Muscle of leg (tissue), 11 donors: Measurements from ENCODE around the gene MGRN1. TPM values are rescaled to one million over a fixed set of nuclear protein-coding genes. Genes with fewer than 3 reads are reported as not detected.

Experiments
- DNase-seq: peaks from one replicate; pipeline ENCODE4 v3.0.0; 2013
- H3K27ac ChIP-seq: one replicate; pipeline ENCODE4 v1.5.1; 2013; ENCODE audit warnings: mild to moderate bottlenecking, low read length, control low read depth
- H3K27me3 ChIP-seq: one replicate; pipeline ENCODE4 v1.6.1; 2013; ENCODE audit warnings: low read length; ENCODE audit not compliant: control insufficient read depth, insufficient read depth
- H3K36me3 ChIP-seq: one replicate; pipeline ENCODE4 v1.6.1; 2013; ENCODE audit warnings: low read length; ENCODE audit not compliant: control insufficient read depth, insufficient read depth
- H3K4me1 ChIP-seq: one replicate; pipeline ENCODE4 v1.6.1; 2013; ENCODE audit warnings: low read length; ENCODE audit not compliant: control insufficient read depth, insufficient read depth
- H3K4me3 ChIP-seq: one replicate; pipeline ENCODE4 v1.5.1; 2013; ENCODE audit warnings: low read length, control low read depth
- H3K9me3 ChIP-seq: replicated peaks from 2 replicates; pipeline ENCODE4 v1.6.1; 2013; ENCODE audit warnings: low read depth, low read length; ENCODE audit not compliant: control insufficient read depth
- WGBS: methylation state at CpG from one replicate; pipeline ENCODE4 v1.1.5; 2013; ENCODE audit warnings: missing lambda C conversion rate; ENCODE audit not compliant: insufficient coverage; 5-methylcytosine and 5-hydroxymethylcytosine counted together
- polyA plus RNA-seq, 8 donors: library from polyadenylated mRNA; unstranded; fragments of 120-200 nt; gene quantifications; one replicate each; pipeline versions ENCODE4 v1.2.1 to v1.2.3, GENCODE V29; 2013; ENCODE audit warnings: inconsistent platforms in 1 of 8, low replicate concordance in 1 of 8; ENCODE audit not compliant: insufficient read length in 8 of 8, insufficient read depth in 1 of 8
- total RNA-seq: library from RNA; stranded (reverse); fragments of 120-200 nt; gene quantifications from one replicate; pipeline ENCODE4 v1.2.4, GENCODE V29; 2013

MGRN1 gene
- total and polyA plus RNA-seq, 9 donors, result 15.9 to 50.7 (median 37.2) TPM

DNA sequence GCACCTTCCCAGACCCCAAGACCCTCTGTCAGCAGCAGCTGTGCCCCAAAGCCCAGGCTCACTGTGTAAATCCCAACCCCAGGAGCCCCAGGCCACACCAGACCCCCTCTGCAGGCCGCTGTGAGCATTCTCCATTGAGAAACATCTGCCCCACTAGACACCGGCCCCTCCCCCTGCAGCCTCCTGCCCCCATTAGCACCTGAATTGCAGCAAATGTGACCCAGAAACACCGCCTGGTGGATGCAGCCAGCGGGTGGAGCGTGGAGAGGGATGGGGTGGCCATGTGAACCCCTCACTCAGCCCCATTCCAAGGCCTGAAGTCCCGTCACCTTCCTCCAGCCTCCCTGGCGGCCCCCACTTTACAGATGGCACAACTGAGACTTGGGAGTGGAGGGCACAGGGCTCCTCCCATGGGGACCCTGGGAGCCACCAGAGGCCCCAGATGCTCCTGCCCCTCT lies 12.1 kb upstream of the MGRN1 start:
- Histone ChIP-seq H3K27me3 (no peaks in the 10 kb centered on the region), H3K27ac (no peak overlapping the region), H3K36me3 (peaks cover 19% of the 10 kb centered on the region), H3K4me3 (no peak overlapping the region), H3K9me3 (no peaks in the 10 kb centered on the region), H3K4me1 (peaks cover 38% of the 10 kb centered on the region)
- 79% methylated on average over 3 of the region's 7 CpGs for WGBS
- peak; percentile 13 for DNase-seq

DNA sequence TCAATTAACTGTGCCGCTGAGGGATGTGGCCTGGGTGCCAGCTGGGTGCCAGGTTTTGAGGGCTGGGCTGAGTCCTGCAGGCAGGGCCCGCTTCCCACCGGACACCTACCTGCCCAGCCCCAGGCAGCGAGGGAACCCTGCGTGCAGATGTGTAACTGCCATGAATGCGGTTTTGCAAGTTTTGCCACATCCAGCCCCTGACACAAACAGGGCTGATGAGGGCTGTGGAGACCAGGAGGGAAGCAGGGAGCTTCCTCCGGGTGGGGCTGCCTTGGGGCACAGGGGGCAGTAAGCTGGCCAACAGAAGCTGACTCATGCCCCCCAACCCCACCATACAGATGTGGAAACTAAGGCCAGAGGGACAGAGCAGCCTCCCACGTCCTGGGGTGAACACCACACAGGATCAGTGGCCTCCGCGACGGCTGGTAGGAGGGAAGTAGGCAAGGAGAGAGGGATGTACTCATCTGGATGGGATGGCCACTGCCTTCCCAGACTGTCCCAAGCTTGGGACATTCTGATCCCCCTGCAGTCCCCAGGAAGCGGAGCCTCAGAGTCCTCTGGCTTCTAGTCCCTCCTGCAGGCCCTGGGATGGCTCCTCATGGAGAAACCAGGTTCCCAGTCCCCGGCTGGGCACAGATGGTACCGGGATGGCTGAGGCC lies 11.5 kb upstream of the MGRN1 start:
- DNase-seq, result peak; percentile 18
- Histone ChIP-seq H3K4me1 (peaks cover 43% of the 10 kb centered on the region), H3K4me3 (peak overlapping the region; percentile 57), H3K27ac (peak overlapping the region; percentile 13), H3K27me3 (no peaks in the 10 kb centered on the region), H3K9me3 (no peaks in the 10 kb centered on the region), H3K36me3 (peaks cover 13% of the 10 kb centered on the region)
- 81% methylated on average over 3 of the region's 14 CpGs for WGBS

DNA sequence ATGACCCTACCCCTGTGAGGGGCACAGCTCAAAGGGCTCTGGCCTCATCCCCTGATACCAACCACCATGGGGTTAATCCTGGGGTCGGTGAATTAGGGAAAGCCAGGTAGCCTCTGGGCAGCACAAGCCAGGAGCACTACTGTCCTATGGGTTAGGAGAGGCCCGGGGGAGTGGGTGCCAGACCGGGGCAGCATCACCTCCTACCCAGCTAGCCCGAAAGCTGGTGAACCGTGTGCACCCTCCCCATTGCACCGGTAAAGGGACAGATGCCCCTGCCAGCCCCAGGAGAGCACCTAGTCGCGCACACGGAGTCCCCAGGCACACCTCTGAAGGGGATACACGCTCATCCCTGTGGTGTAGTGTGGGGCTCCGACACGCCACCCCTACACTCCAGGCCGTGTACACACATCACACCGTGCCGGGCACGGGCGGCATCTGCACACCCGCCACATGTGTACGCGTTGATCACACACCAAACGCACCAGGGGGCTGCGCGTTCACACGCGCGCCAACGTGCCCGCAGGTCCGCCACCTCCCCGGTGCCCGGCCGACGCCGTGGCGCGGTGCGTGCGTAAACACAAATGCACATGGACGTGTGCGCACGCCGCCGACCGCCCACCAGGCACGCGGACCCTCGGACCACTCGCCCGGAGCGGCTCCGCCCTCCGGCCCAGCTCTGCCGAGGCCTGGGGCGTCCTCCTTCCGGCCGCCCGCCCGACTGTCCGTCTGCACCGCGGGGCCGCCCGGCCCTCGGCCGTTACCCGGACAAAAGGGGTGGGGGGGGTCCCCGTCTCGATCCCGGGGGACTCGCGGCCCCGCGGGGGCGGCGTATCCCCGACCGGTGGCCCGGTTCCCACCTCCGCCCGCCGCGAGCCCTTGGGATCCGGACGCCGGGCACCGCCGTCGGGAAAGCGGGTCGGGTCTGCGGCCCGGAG lies 10.7 kb upstream of the MGRN1 start:
- H3K36me3 ChIP-seq, result peaks cover 10% of the 10 kb centered on the region
- H3K27me3 ChIP-seq, result no peaks in the 10 kb centered on the region
- H3K9me3 ChIP-seq, result no peaks in the 10 kb centered on the region
- 1% methylated on average over 74 of the region's 92 CpGs for WGBS
- H3K4me1 ChIP-seq, result peaks cover 47% of the 10 kb centered on the region
- peak overlapping the region; percentile 13 for H3K27ac ChIP-seq
- H3K4me3 ChIP-seq, result peak overlapping the region; percentile 57
- peak; percentile 49 for DNase-seq

DNA sequence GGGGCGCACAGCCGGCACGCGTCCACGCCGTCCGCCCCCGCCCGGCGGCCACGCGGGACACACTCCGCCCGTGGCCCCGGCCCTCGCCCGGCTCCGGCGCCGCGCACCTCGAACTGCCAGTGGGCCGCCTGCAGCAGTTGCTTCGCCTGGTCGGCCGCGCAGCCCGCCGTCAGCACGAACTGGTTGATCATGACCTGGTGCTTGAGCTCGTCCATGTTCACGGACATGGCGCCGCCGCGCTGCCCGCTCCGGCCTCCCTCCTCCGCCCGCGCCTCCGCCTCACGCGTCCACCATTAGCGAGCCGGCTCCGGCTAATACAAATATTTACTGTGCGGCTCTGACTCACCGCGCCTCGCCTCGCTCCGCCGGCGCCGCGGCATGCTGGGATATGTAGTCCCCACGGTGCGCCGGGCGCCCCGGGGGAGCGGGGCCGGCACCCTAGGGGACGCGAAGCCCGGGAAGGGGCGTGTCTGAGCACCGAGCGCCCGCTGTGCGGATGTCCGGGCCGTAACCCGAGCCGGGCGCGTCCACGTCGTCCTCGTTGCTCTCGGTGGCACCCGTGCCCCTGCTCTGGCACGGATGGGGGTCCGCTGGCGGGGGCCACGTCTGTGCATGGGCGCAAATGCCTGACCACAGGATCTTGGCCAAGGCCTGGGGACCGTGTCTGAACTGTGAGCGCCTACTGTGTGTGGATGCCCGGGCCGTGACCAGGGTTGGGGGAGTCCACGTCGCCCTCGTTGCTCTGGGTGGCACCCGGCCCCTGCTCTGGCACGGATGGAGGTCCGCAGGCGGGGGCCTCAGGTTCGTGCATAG lies 9.8 kb upstream of the MGRN1 start, which contains the start of gene UBALD1:
TSS of gene UBALD1 (minus strand) at position 318 of the 813 bp plus-strand sequence. CDS start at position 227, 91 bp downstream.
- H3K4me3 ChIP-seq, result peak within 1 kb of the TSS; percentile 57
- H3K27ac ChIP-seq, result peak within 1 kb of the TSS; percentile 95
- no peaks in the 10 kb centered on the region for H3K27me3 ChIP-seq
- peaks cover 1% of the 10 kb centered on the region for H3K36me3 ChIP-seq
- H3K4me1 ChIP-seq, result peaks cover 52% of the 10 kb centered on the region
- H3K9me3 ChIP-seq, result no peaks in the 10 kb centered on the region
- DNase-seq, result peak; percentile 91
- WGBS, result 7% methylated on average over 100 of the region's 100 CpGs

DNA sequence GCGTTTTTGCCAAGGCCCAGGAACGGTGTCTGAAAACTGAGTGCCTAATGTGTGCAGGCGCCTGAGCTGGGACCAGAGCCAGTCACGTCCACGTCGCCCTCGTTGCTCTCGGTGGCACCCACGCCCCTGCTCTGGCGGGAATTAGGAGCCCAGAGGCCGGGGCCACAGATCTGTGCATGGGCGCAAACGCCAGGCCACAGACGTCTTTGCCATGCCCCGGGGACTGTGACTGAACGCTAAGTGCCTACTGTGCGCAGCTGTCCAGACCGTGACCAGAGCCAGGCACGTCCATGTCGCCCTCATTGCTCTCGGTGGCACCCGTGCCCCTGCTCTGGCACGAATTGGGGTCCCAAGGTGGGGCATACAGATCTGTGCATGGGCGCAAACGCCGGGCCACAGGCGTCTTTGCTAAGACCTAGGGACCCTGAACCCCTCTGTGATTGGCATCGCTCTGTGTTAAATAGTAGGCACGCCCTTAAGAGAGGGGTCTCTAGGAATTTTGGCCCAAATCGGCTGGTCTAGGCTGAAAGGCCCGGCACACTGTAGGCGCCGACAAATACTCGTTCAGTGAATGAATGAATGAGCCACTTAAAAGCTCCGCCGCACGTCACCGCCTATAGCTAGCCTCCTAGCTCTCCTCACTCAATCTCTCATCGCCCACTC lies 9.1 kb upstream of the MGRN1 start:
- Histone ChIP-seq H3K27me3 (no peaks in the 10 kb centered on the region), H3K4me3 (peak overlapping the region; percentile 57), H3K27ac (peak overlapping the region; percentile 95), H3K36me3 (no peaks in the 10 kb centered on the region), H3K9me3 (no peaks in the 10 kb centered on the region), H3K4me1 (peaks cover 52% of the 10 kb centered on the region)
- DNase-seq, result peak; percentile 52
- WGBS, result 68% methylated on average over 39 of the region's 39 CpGs

DNA sequence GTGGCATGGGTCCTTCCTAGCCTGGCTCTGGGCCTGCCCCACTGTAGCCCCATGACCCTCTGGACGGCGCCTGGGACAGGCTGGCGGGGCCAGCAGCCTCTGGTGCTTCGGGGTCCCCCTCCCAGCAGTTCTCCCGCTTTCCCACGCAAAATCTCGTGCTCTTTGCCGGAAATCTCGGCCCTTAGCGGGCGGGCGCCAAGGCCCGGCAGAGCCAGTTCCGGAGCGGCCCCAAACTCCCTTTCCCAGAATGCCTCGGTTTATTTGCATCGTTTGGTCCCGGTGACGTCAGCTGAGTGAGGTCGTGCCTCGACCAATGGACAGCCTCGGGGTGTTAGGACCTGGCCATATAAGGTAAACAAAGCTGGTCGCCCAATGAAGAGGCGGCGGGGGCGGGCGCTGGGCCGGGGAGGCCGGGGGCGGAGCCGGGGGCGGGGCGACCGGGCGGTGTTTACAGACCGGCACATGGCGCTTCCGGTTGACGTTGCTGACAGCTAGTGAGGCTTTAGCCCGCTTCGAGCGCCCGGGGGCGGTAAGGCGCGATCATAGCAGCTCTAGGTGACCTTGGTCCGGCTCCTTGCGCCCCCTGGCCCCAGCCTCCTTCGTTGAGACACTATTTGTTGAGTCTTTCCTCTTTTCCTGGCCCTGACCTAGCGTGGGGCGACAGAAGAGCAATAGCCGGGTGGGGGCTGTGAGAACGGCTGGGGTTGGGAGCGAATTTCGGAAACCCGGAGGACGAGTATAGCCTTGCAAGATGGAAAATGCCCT lies 8.4 kb upstream of the MGRN1 start:
- Histone ChIP-seq H3K27ac (peak overlapping the region; percentile 100), H3K4me3 (peak overlapping the region; percentile 72), H3K9me3 (no peaks in the 10 kb centered on the region), H3K4me1 (peaks cover 52% of the 10 kb centered on the region), H3K36me3 (no peaks in the 10 kb centered on the region), H3K27me3 (no peaks in the 10 kb centered on the region)
- WGBS, result under 1% methylated on average over 50 of the region's 57 CpGs
- DNase-seq, result peak; percentile 100

DNA sequence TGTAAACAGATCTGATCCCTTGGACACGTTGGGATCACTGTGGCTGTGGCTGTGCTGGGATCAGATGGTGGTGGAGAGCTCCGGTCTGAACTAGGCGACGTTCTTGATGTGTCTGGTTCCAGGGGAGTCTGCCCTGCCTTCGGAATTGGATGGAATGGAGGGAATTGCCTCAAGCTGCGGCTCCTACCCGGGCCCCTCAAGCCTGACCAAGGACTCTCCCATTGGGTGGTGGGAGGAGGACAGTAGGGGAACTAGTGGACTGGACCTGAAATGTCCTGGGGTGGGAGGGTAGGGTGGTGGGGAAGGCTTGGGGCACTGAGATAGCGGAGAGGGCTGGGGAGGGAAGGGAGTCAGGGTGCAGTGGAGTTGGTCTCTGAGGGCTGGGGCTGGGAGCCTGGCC lies 6.7 kb upstream of the MGRN1 start:
- WGBS, result 75% methylated on average over 8 of the region's 8 CpGs
- Histone ChIP-seq H3K4me1 (peaks cover 45% of the 10 kb centered on the region), H3K27me3 (no peaks in the 10 kb centered on the region), H3K27ac (peak overlapping the region; percentile 100), H3K4me3 (no peak overlapping the region), H3K36me3 (no peaks in the 10 kb centered on the region), H3K9me3 (no peaks in the 10 kb centered on the region)
- DNase-seq, result peak; percentile 23

DNA sequence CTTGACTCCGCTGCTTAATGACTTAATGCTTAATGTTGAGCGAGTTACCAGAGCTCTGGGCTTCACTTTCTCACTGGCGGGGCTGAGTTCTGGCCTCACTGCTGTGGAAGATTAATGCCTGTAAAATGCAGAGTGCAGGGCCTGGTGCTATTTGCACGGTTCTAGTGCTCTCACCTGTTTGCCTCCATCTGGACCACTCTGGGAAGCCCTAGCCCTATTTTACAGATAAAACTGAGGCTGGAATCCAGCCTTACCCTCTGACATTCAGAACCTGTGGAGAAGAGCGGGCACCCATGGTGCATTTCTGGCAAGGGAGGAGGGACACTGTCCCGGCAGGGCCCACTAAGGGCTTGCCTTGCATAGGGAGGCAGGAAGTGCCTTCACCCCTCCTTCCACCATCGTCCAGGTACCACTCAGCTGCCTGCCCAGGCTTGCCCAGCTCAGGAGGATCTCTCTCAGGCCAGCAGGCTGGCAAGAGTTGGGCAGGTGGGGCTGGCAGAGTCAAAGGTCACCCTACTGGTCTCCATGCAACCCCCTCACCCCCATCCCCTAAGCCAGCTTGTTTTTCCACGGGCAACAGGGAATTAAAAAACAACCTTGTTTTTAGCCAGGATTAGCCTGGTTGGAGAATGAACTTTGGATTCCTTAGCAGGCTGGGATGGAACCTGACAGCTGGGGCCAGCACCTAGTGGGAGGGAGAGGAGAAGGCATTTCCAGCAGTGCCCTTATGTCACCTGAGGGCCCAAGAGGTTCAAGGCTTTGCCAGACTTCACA lies 5.8 kb upstream of the MGRN1 start:
- no peaks in the 10 kb centered on the region for H3K9me3 ChIP-seq
- no peak overlapping the region for H3K27ac ChIP-seq
- no peaks in the 10 kb centered on the region for H3K27me3 ChIP-seq
- DNase-seq, result no peak
- no peaks in the 10 kb centered on the region for H3K36me3 ChIP-seq
- H3K4me3 ChIP-seq, result no peak overlapping the region
- WGBS, result 78% methylated on average over 5 of the region's 8 CpGs
- peaks cover 37% of the 10 kb centered on the region for H3K4me1 ChIP-seq
